ENCODE data around the gene PTH.
A peak's percentile ranks its signal among the peaks of the same experiment; 100 is the strongest.

The PTH gene

GRCh38 chr11:13475091-13475490 lies 20.7 kb downstream of the PTH start:
- Histone ChIP-seq H3K27ac (ENCODE audit: low read length) (no peak overlapping the region), H3K4me3 (ENCODE audit: low read depth in 1 of 2, low read length in 2 of 2) (no peak overlapping the region), H3K9me3 (ENCODE audit: control insufficient read depth in 1 of 2, low read length in 2 of 2) (no peaks in the 10 kb centered on the region), H3K27me3 (ENCODE audit: low read depth, low read length) (no peaks in the 10 kb centered on the region), H3K36me3 (ENCODE audit: control insufficient read depth in 1 of 2, insufficient read depth in 2 of 2, low read length in 2 of 2) (no peaks in the 10 kb centered on the region), H3K4me1 (ENCODE audit: control insufficient read depth in 1 of 2, insufficient read depth in 2 of 2, low read length in 2 of 2) (no peaks in the 10 kb centered on the region)

- Histone ChIP-seq H3K4me1 (ENCODE audit: control insufficient read depth in 1 of 2, insufficient read depth in 2 of 2, low read length in 2 of 2) (no peaks in the 10 kb centered on the region), H3K4me3 (ENCODE audit: low read depth in 1 of 2, low read length in 2 of 2) (no peak overlapping the region), H3K27ac (ENCODE audit: low read length) (no peak overlapping the region)
These were observed 22.6 kb downstream of the PTH start for GRCh38 chr11:13473013-13473722.

GRCh38 chr11:13468750-13469149 lies 27.0 kb downstream of the PTH start:
- no peaks in the 10 kb centered on the region for H3K9me3 ChIP-seq (ENCODE audit: control insufficient read depth in 1 of 2, low read length in 2 of 2)
- no peak overlapping the region for H3K27ac ChIP-seq (ENCODE audit: low read length)
- H3K4me1 ChIP-seq (ENCODE audit: control insufficient read depth in 1 of 2, insufficient read depth in 2 of 2, low read length in 2 of 2): peaks cover 0 to 3% of the 10 kb centered on the region in 2 donors
- H3K27me3 ChIP-seq (ENCODE audit: low read depth, low read length): peaks cover 6% of the 10 kb centered on the region
- no peaks in the 10 kb centered on the region for H3K36me3 ChIP-seq (ENCODE audit: control insufficient read depth in 1 of 2, insufficient read depth in 2 of 2, low read length in 2 of 2)
- H3K4me3 ChIP-seq (ENCODE audit: low read depth in 1 of 2, low read length in 2 of 2): no peak overlapping the region

More at GRCh38 chr11:13473013-13473722, 22.6 kb downstream of the PTH start:
- Histone ChIP-seq H3K9me3 (ENCODE audit: control insufficient read depth in 1 of 2, low read length in 2 of 2) (no peaks in the 10 kb centered on the region), H3K36me3 (ENCODE audit: control insufficient read depth in 1 of 2, insufficient read depth in 2 of 2, low read length in 2 of 2) (no peaks in the 10 kb centered on the region), H3K27me3 (ENCODE audit: low read depth, low read length) (peaks cover 6% of the 10 kb centered on the region)

DNA sequence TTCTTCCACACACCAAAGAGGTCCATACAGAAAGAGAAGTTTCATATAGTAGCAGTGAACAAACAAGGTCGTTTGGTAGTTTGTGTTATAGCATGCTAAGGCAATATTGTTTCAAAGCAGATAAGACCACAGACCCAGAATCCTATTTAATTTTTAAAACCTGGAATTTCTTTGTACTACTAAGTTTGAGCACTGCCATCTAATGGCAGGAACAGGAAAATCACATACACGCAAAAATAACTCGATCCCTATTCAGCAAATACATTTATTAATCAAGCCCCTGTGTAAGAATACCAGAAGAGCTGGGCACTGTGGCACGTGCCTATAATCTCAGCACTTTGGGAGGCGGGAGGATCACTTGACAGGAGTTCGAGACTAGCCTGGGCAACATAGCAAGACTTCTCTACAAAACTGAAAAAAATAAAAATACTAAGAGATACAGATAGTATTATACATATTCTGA lies 29.9 kb downstream of the PTH start:
- Histone ChIP-seq H3K36me3 (ENCODE audit: control insufficient read depth in 1 of 2, insufficient read depth in 2 of 2, low read length in 2 of 2) (no peaks in the 10 kb centered on the region), H3K27me3 (ENCODE audit: low read depth, low read length) (peaks cover 6% of the 10 kb centered on the region), H3K4me3 (ENCODE audit: low read depth in 1 of 2, low read length in 2 of 2) (no peak overlapping the region), H3K9me3 (ENCODE audit: control insufficient read depth in 1 of 2, low read length in 2 of 2) (no peaks in the 10 kb centered on the region), H3K27ac (ENCODE audit: low read length) (no peak overlapping the region), H3K4me1 (ENCODE audit: control insufficient read depth in 1 of 2, insufficient read depth in 2 of 2, low read length in 2 of 2) (peaks cover 7 to 19% of the 10 kb centered on the region in 2 donors)

DNA sequence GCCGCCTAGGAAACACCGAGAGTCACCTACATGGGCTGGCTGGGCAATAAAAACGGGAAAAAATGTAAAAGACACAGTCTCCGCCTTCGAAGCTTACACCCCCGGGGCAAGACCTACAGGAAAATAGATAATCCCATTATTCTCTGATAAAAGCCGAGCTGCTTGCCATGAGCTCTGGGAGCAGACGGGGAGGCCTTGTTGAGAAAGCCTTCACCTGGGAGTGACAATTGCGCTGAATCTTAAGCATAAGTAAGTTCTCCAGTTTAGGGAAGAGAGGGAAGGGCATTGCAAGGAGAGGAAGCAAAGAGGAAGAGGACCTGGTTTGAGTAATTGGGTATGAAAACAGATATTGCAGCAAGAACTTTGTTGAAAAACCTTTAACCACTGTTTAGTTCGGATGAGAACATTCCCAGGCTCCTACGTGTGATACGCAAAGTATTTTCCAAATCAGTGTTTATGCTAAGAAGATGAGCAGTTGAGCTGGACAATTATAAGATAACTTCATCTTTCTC lies 32.0 kb downstream of the PTH start:
- H3K9me3 ChIP-seq (ENCODE audit: control insufficient read depth in 1 of 2, low read length in 2 of 2): no peaks in the 10 kb centered on the region
- H3K27ac ChIP-seq (ENCODE audit: low read length): peak overlapping the region; percentile 80
- no peaks in the 10 kb centered on the region for H3K36me3 ChIP-seq (ENCODE audit: control insufficient read depth in 1 of 2, insufficient read depth in 2 of 2, low read length in 2 of 2)
- peaks cover 7 to 19% of the 10 kb centered on the region in 2 donors for H3K4me1 ChIP-seq (ENCODE audit: control insufficient read depth in 1 of 2, insufficient read depth in 2 of 2, low read length in 2 of 2)
- no peaks in the 10 kb centered on the region for H3K27me3 ChIP-seq (ENCODE audit: low read depth, low read length)
- H3K4me3 ChIP-seq (ENCODE audit: low read depth in 1 of 2, low read length in 2 of 2): peak overlapping the region; percentile 89 to 94

- Histone ChIP-seq H3K27ac (ENCODE audit: low read length) (peak within 1 kb of the TSS; percentile 80), H3K27me3 (ENCODE audit: low read depth, low read length) (no peaks in the 10 kb centered on the region), H3K9me3 (ENCODE audit: control insufficient read depth in 1 of 2, low read length in 2 of 2) (no peaks in the 10 kb centered on the region), H3K4me3 (ENCODE audit: low read depth in 1 of 2, low read length in 2 of 2) (peak within 1 kb of the TSS; percentile 89 to 94), H3K4me1 (ENCODE audit: control insufficient read depth in 1 of 2, insufficient read depth in 2 of 2, low read length in 2 of 2) (peaks cover 7 to 19% of the 10 kb centered on the region in 2 donors), H3K36me3 (ENCODE audit: control insufficient read depth in 1 of 2, insufficient read depth in 2 of 2, low read length in 2 of 2) (no peaks in the 10 kb centered on the region)
These were observed 32.7 kb downstream of the PTH start, which contains the start of gene BTBD10 for GRCh38 chr11:13462901-13463778. TSS of gene BTBD10 (minus strand) at chr11:13463222. CDS start at chr11:13445124, 18,098 bp downstream.

DNA sequence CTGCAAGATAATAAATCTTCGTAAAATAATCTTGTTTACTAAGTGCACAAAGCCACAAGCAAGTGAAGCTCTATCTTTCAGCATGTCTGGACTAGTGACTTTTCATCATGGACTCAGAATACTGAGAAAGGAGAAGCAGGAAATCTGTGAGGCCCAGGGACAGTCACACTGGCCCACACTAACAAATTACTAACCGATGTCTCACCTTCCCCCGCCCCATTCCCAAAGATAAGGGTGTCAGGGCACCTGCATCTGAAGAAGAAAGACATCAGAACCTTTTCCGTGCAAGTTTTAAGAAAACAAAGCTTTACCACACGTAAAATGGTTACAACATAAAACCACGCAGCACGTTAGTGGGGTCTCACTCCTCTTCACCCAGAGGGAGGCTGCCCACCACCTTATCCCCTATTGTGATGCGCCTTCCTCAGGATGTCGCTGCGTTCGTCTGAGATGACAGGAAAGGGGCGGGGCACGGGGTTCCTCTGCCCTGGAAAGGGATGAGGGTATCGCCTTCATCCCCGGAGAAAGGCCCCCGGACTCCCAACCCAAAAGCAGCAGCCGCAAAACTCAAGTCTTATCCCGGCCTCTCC lies 33.4 kb downstream of the PTH start:
- Histone ChIP-seq H3K36me3 (ENCODE audit: control insufficient read depth in 1 of 2, insufficient read depth in 2 of 2, low read length in 2 of 2) (no peaks in the 10 kb centered on the region), H3K27me3 (ENCODE audit: low read depth, low read length) (no peaks in the 10 kb centered on the region), H3K4me1 (ENCODE audit: control insufficient read depth in 1 of 2, insufficient read depth in 2 of 2, low read length in 2 of 2) (peaks cover 7 to 19% of the 10 kb centered on the region in 2 donors), H3K27ac (ENCODE audit: low read length) (peak overlapping the region; percentile 80), H3K9me3 (ENCODE audit: control insufficient read depth in 1 of 2, low read length in 2 of 2) (no peaks in the 10 kb centered on the region), H3K4me3 (ENCODE audit: low read depth in 1 of 2, low read length in 2 of 2) (peak overlapping the region; percentile 89 to 94)

- Histone ChIP-seq H3K4me3 (ENCODE audit: low read depth in 1 of 2, low read length in 2 of 2) (no peak overlapping the region), H3K4me1 (ENCODE audit: control insufficient read depth in 1 of 2, insufficient read depth in 2 of 2, low read length in 2 of 2) (peaks cover 7 to 19% of the 10 kb centered on the region in 2 donors), H3K27ac (ENCODE audit: low read length) (no peak overlapping the region), H3K9me3 (ENCODE audit: control insufficient read depth in 1 of 2, low read length in 2 of 2) (no peaks in the 10 kb centered on the region), H3K36me3 (ENCODE audit: control insufficient read depth in 1 of 2, insufficient read depth in 2 of 2, low read length in 2 of 2) (no peaks in the 10 kb centered on the region), H3K27me3 (ENCODE audit: low read depth, low read length) (no peaks in the 10 kb centered on the region)
These were observed 34.5 kb downstream of the PTH start for GRCh38 chr11:13461291-13461690.

DNA sequence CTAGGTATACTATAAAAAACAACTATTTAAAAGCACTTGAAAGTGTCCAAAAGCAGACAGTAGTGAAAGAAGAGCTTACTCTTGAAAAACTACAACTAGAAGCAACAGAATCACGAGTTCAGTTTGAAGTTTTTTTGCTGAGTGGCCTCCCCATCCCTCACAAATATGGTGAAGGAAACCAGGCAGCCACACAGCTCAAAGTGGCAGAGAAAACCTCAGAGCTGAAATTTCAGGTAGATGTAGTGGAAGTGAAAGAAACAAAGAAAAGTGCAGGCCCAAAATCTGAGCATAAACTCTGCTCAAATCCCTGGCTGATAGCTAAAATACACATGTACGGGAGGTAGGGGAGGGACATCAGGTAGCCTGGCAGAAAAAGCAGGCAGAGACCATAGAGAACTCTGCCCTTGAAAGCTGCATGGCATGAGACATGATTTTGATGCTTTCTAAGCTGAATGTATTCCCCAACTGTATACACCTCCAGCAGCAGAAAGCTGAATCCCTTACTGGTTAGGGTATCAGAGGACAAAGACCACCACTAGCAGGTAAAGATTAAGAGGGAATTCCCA lies 44.9 kb downstream of the PTH start:
- H3K36me3 ChIP-seq (ENCODE audit: control insufficient read depth in 1 of 2, insufficient read depth in 2 of 2, low read length in 2 of 2): no peaks in the 10 kb centered on the region
- peaks cover 0 to 4% of the 10 kb centered on the region in 2 donors for H3K4me1 ChIP-seq (ENCODE audit: control insufficient read depth in 1 of 2, insufficient read depth in 2 of 2, low read length in 2 of 2)
- H3K4me3 ChIP-seq (ENCODE audit: low read depth in 1 of 2, low read length in 2 of 2): no peak overlapping the region
- H3K9me3 ChIP-seq (ENCODE audit: control insufficient read depth in 1 of 2, low read length in 2 of 2): no peaks in the 10 kb centered on the region
- H3K27me3 ChIP-seq (ENCODE audit: low read depth, low read length): no peaks in the 10 kb centered on the region
- no peak overlapping the region for H3K27ac ChIP-seq (ENCODE audit: low read length)

GRCh38 chr11:13449522-13449921 lies 46.3 kb downstream of the PTH start:
- Histone ChIP-seq H3K9me3 (ENCODE audit: control insufficient read depth in 1 of 2, low read length in 2 of 2) (no peaks in the 10 kb centered on the region), H3K4me1 (ENCODE audit: control insufficient read depth in 1 of 2, insufficient read depth in 2 of 2, low read length in 2 of 2) (peaks cover 0 to 4% of the 10 kb centered on the region in 2 donors), H3K27me3 (ENCODE audit: low read depth, low read length) (no peaks in the 10 kb centered on the region), H3K4me3 (ENCODE audit: low read depth in 1 of 2, low read length in 2 of 2) (no peak overlapping the region), H3K36me3 (ENCODE audit: control insufficient read depth in 1 of 2, insufficient read depth in 2 of 2, low read length in 2 of 2) (no peaks in the 10 kb centered on the region), H3K27ac (ENCODE audit: low read length) (no peak overlapping the region)
